Mesothelial cell of epicardium (in vitro differentiated cells): Measurements from ENCODE around the gene ALDH1L2. TPM values are rescaled to one million over a fixed set of nuclear protein-coding genes. Genes with fewer than 3 reads are reported as not detected.

ENCODE experiments used
- DNase-seq, 2 experiments: peaks; one replicate each; pipeline ENCODE4 v3.0.0; 2021; ENCODE audit warnings: low spot score in 2 of 2; ENCODE audit not compliant: unreplicated experiment in 2 of 2
- H3K27ac Mint-ChIP-seq: 2 replicates; pipeline ENCODE4 v1.8.0; 2021; ENCODE audit warnings: mixed read lengths
- H3K27me3 Mint-ChIP-seq: 2 replicates; pipeline ENCODE4 v1.8.0; 2021; ENCODE audit warnings: low read depth, mixed read lengths
- H3K36me3 Mint-ChIP-seq: 2 replicates; pipeline ENCODE4 v1.8.0; 2021; ENCODE audit warnings: mixed read lengths
- H3K4me1 Mint-ChIP-seq: 2 replicates; pipeline ENCODE4 v1.8.0; 2021; ENCODE audit warnings: mixed read lengths
- H3K4me3 Mint-ChIP-seq: 2 replicates; pipeline ENCODE4 v1.8.0; 2021; ENCODE audit warnings: mild to moderate bottlenecking, moderate library complexity, mixed read lengths
- H3K9me3 Mint-ChIP-seq: 2 replicates; pipeline ENCODE4 v1.8.0; 2021; ENCODE audit warnings: mixed read lengths
- total RNA-seq: library from RNA; stranded (reverse); gene quantifications from 3 replicates; pipeline ENCODE4 v1.2.1, GENCODE V29; 2021
- TF ChIP-seq, protein P1 (sequence below): fragments of 200-600 bp; sonication (generic); IDR thresholded peaks from one replicate; pipeline ENCODE4 v1.5.0; 2021; ENCODE audit warnings: antibody characterized with exemption; ENCODE audit not compliant: unreplicated experiment

Gene ALDH1L2
- total RNA-seq, 1 donor from 2014 or later: 3.2 TPM

DNA sequence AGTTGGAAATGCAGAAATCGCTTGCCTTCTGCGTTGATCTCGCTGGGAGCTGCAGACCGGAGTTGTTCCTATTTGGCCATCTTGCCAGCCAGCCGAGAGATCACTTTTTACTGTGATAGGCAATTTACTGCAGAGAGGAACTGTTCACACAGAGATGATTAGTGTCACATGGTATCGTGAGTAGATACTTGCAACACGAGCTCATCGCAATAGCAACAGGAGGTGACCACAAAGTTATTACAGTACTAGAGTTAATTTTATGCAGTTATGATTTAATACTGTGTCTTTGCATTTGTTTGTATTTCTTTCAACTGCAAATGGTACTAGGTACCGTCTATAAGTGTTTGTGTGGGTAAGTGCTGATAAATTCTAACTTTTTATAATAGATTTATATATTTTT lies 70.4 kb downstream of the ALDH1L2 start:
- no peak overlapping the region for H3K27ac Mint-ChIP-seq
- H3K9me3 Mint-ChIP-seq: peaks cover 37% of the 10 kb centered on the region

DNA sequence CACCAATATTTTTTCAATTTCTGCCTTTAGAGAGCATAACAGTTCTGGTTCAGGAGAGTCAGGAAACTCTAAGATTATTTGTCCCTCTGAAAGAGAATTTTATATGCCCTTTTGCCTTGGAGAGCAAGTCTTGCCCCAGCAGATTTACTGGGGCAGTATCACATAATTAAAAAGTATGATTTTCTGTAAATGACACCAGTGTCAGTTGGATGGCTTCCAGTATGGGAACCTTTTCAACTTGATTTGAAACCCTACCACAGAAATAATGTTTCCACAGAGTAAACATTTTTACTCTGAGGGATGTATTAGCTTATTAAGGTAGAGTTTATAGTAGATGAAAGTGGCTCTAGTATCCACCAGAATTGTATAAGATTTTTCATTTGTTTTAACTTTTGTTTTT lies 82.8 kb downstream of the ALDH1L2 start:
- H3K4me3 Mint-ChIP-seq: no peak overlapping the region
- no peak overlapping the region for H3K27ac Mint-ChIP-seq
- no peak for DNase-seq
- H3K4me1 Mint-ChIP-seq: peaks cover 2% of the 10 kb centered on the region
- TF ChIP-seq, protein P1, sequence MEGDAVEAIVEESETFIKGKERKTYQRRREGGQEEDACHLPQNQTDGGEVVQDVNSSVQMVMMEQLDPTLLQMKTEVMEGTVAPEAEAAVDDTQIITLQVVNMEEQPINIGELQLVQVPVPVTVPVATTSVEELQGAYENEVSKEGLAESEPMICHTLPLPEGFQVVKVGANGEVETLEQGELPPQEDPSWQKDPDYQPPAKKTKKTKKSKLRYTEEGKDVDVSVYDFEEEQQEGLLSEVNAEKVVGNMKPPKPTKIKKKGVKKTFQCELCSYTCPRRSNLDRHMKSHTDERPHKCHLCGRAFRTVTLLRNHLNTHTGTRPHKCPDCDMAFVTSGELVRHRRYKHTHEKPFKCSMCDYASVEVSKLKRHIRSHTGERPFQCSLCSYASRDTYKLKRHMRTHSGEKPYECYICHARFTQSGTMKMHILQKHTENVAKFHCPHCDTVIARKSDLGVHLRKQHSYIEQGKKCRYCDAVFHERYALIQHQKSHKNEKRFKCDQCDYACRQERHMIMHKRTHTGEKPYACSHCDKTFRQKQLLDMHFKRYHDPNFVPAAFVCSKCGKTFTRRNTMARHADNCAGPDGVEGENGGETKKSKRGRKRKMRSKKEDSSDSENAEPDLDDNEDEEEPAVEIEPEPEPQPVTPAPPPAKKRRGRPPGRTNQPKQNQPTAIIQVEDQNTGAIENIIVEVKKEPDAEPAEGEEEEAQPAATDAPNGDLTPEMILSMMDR: no peak
- no peaks in the 10 kb centered on the region for H3K9me3 Mint-ChIP-seq
- peaks cover 68% of the 10 kb centered on the region for H3K36me3 Mint-ChIP-seq
- no peaks in the 10 kb centered on the region for H3K27me3 Mint-ChIP-seq

More for the DNA sequence above, 70.4 kb downstream of the ALDH1L2 start:
- H3K4me3 Mint-ChIP-seq: no peak overlapping the region
- TF ChIP-seq, protein P1: no peak
- no peaks in the 10 kb centered on the region for H3K27me3 Mint-ChIP-seq
- no peaks in the 10 kb centered on the region for H3K4me1 Mint-ChIP-seq
- H3K36me3 Mint-ChIP-seq: peaks cover 54% of the 10 kb centered on the region
- no peak for DNase-seq

DNA sequence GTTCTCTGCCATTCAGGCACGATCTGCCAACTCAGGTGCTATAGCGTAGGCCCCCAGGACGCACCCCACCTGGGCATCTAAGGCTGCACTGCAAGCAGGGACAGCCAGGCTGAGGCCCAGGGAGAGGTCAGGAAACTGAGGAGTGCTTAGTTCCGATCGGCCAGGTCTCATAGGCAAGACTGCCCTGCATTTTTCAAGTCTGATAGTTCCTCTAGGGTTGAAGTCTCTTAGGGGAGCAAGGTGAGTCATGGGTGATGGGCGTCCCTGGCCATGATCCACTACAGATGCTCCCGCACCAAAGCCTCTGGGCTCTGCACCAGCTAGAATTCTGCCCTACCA lies 84.9 kb downstream of the ALDH1L2 start:
- TF ChIP-seq, protein P1: no peak
- Mint-ChIP-seq H3K36me3 (peaks cover 66% of the 10 kb centered on the region), H3K4me3 (no peak overlapping the region), H3K27ac (no peak overlapping the region), H3K27me3 (no peaks in the 10 kb centered on the region), H3K9me3 (no peaks in the 10 kb centered on the region), H3K4me1 (peaks cover 2% of the 10 kb centered on the region)
- no peak for DNase-seq

DNA sequence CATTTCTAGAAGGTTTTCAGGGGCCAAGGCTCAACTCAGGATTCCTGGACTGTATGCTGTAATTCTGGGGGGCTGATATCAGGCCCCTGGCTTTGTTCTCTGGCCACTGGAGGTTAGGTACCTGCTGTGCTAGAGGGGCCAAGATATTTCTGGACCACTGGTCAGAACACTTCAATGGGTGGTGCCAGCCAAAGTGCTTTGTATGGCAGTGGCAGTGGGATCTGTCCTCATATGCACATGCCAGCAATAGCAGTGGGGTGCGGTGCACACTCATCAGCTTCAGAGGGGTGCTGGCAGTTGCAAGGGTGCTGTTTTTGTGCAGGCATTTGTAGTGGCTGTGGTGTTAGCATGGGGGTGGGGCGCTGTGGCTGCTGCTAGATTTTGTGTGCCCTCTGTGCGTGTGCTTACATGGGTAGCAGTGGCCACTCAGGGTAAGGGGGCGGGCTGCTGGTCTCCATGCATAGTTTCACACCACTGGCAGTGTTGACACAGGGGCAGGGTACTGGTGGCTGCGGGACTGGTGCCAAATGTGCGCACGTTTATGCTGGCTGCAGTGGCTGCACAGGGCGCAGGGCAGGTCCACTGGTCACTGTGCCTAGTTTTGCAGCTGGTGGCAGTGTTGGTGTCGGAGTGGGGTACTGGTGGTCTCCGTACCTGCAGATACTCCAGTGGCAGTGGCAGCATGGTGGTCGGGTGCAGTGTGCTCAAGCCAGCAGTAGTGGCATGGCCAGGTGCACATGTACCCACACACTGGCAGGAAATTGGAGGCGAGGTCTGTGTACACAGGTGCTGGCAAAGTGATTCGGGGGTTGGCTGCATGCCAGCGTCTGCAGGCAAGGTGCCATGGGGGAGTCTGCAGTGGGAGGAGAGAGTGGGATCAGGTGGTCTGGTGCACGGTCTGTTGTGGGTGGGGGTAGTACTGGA lies 85.6 kb downstream of the ALDH1L2 start:
- Mint-ChIP-seq H3K9me3 (no peaks in the 10 kb centered on the region), H3K36me3 (peaks cover 65% of the 10 kb centered on the region), H3K4me1 (peaks cover 2% of the 10 kb centered on the region), H3K27me3 (no peaks in the 10 kb centered on the region), H3K4me3 (no peak overlapping the region), H3K27ac (no peak overlapping the region)
- DNase-seq: no peak
- TF ChIP-seq, protein P1: no peak

DNA sequence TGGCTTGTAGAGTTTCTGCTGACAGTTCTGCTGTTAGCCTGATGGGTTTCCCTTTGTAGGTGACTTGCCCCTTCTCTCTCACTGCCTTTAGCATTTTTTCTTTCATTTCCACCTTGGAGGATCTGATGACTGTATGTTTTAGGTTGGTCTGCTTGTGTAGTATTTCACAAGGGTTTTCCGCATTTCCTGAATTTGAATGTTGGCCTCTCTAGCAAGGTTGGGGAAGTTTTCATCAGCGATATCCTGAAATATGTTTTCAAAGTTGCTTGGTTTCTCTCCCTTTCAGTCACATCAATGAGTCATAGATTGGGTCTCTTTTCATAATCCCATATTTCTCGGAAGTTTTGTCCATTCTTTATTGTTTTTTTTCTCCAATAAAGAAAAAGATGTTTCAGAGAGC lies 86.7 kb downstream of the ALDH1L2 start:
- TF ChIP-seq, protein P1: no peak
- Mint-ChIP-seq H3K9me3 (no peaks in the 10 kb centered on the region), H3K4me1 (peaks cover 2% of the 10 kb centered on the region), H3K36me3 (peaks cover 66% of the 10 kb centered on the region), H3K4me3 (no peak overlapping the region), H3K27ac (no peak overlapping the region), H3K27me3 (no peaks in the 10 kb centered on the region)
- no peak for DNase-seq
